ENCODE results near the gene VIM.
A peak's percentile ranks its signal among the peaks of the same experiment; 100 is the strongest.

VIM gene

DNA sequence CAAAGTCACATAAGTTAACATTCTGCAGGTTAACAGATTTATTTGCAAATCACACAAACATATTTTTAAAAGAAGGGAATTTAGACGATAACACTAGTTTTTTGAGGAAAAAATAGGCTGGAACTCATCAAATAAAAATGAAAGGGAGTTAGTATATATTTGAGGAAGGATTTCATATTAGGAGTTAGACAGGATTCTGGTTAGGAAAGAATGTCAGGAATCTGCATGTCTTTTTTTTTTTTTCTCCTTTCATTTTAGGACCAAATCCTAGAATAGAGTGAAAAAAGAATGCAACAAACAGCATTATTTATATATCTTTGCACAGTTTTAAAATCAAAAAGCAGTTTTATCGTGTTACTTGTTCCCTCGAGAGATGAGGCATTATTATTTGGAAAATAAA is 17.7 kb upstream of the VIM start:
- DNase-seq: no peak

DNA sequence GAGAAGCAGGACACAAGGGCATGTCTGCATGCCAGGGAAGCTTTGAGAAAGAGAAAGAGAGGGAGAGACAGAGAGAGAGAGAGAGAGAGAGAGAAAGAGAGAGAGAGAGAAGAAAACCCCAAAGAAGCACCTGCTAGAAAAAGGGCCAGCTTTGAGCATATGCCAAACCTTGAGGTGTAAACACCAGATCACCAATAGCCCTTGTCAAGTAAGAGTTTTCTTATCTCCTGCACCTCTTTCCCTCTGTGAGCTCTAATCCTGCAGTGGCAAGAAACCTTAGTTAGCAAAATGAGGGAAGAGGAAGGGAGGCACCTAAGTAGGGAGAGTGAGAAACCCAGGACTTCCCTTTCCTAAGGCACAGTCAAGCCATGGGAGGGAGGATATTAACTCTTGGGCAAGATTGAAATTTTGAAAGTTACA is 15.2 kb upstream of the VIM start:
- DNase-seq: no peak

DNA sequence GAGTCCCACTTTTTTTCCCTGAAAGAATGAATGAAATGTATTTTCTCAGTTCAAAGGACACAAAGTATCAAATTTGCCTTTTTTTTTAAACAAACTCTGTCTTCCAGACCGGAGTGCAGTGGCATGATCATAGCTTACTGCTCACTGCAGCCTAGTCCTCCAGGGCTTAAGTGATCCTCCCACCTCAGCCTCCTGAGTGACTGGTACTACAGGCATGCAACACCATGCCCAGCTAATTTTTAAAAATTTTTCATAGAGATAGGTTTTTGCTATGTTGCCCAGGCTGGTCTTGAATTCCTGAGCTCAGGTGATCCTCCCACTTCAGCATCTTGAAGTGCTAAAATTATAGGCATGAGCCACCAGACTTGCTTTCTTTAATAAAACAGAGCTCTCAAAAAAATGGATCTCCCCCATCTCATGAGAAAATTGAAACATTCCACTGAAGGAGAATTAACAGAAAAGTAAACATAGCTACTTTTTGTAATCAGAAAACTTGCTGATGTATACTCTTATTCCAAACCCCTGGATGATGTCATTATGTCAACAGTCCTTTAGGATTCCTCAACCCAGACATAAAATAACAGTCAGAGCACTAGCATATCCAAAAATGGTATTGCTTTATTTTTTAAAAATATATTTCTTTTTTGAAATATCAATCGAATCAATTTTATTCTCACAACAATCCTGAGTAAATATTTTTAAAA is 14.2 kb upstream of the VIM start:
- no peak for DNase-seq

DNA sequence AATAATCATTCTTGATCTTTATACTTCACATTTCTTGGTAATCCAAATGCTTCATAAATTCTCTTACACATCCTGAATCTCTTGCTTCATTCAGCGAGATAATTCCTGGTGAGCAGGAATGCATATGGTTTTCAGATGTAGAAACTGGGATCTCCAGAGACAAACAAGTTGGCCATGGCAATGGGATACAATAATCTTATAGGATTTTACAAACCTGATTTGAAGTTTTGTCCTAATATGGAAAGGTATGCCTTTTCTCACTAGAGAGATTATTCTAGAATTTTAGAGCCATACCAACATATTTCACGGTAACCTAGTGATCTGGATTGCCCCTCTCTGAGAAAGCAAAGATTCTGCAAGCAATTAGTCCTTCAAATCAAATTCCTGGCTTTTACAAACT is 13.5 kb upstream of the VIM start:
- DNase-seq: no peak

DNA sequence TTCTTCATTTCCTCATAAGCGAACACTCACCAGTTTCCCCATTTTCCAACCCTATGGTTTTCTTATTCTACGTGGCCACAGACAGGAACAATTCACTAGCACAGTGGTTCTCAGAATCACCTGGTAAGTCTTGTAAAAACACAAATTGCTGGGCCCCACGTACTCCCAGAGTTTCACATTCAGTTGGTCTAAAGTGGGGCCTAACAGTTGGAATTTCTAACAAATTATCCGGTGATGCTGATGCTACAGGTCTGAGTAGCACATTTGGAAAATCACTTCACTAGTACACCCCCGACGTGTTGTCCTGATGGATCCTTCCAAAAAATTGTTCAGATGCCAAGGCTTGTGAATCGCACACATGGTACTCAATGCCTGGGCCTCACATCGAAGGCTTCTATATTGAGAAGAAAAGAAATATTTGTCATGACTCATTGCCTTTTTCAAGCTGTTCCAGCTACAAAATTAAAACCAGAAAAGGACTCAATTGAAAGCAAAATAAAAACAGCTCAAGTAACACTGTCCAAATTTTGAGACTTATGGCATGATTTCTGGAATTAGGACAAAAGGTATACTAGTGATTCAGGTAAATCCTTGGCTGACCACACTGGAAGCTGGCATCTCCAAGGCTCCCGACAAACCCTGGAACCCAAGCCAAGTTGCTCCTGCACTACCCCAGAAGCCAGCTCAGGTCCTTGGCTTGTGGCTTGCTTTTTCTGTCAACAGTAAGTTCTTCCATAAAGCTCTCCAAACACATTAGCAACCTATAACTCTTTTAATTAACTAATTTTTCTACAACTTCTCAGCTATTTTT is 12.9 kb upstream of the VIM start:
- DNase-seq: no peak

DNA sequence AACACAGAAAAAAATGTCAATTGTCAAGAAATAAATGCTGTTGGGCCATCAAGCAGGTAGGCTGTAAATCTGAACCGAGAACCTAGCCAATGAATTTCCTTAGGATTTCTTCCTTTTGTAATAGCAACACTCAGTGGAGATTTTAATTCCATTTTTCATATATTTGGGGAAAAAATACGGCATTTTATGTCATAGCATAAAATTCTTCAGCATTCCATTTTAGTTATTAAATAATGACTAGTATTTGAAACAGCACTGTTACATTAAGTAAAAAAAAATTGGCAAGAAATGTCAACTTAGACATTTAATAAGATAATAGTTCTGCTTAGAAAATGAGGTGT is 12.3 kb upstream of the VIM start:
- DNase-seq: no peak

DNA sequence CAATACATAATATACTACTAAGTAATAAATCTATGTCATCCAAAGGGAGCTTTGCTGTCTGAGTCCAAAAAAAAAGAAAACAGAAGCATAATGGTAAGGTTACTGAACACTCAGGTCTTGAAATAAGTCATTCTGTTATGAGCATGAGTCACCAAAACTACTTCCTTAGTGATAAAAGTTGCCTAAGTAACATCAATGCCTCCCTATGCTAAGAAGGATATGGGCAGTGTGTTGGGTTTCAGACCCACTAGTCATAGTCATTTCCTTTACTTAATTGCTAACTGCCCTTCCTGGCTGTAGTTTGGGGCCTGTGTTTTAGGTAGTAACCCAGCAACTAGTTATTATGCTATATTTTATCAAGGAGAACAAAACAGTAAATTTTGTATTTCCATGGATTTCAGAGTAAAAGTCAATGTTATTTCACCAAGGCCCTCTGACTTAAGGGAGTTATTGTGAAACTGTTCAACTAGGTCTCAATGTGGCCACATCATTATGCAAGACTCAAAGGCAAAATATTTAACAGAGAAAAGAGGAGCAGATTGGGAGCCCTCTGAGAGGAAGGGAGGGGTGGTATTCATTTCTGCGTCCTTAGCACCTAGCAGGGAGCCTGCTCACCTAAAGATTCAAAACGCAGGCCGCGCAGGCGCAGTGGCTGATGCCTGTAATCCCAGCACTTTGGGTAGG is 11.7 kb upstream of the VIM start:
- DNase-seq: no peak

DNA sequence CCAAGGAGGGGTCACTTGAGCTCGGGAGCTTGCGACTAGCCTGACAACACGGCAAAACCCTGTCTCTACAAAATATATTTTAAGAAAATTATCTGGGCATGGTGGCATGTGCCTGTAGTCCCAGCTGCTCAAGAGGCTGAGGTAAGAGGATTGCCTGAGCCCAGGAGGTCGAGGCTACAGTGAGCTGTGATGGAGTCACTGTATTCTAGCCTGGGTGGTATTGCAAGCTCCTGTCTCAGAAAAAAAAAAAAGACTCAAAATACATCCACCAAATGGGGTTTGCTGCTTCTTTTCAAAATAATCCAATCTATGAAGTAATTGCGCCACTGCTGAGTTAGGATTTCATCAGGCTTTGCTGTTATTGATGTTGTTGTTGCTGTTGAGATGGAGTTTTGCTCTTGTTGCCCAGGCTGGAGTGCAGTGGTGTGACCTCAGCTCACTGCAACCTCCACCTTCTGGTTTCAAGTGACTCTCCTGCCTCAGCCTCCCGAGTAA is 11.1 kb upstream of the VIM start:
- no peak for DNase-seq

DNA sequence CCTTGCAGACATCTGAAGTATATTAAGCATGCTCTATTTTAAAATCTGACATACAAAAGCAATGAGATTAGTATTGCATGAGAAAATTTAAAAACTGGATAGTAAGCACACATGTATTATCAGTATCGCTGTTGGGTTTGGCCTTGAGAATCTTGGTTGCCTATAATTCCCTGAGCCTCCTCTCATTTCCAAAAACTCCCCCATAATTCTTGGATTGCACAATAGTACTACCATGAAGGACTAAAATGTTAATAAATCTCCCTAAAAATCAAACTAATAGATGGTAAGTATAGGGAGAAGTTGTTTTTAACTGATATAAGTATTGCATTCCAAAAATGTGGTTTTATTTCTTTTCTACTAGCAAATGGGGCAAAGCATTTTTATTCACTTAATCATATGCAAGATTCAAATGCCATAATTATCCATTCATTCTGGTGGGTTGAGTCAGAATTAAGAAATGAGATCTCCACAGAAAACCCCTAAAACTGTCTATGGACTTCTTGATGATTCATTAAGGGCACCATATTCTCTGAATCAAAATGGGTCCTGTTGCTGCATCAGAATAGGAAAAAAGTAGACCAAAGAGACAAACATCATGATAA is 10.3 kb upstream of the VIM start:
- DNase-seq: no peak

DNA sequence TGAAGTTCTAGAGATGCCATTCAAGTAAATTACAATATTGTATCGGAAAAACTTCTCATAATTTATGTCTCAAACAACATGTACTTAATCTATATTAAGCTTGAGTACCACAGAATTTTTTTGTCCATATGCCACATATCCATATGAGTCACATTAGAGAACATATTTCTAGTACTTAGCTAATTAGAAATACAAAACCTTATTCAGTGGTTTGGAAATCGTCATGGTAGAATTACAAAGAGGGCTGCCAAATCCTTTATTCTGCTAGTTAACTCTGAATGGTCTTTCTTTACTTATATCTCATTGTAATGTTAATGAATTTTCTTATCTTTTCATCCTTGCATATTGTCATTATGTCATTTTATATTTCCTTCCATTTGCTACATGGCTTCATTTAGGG is 9.0 kb upstream of the VIM start:
- DNase-seq: peak in 1 of 2 experiments; percentile 1

DNA sequence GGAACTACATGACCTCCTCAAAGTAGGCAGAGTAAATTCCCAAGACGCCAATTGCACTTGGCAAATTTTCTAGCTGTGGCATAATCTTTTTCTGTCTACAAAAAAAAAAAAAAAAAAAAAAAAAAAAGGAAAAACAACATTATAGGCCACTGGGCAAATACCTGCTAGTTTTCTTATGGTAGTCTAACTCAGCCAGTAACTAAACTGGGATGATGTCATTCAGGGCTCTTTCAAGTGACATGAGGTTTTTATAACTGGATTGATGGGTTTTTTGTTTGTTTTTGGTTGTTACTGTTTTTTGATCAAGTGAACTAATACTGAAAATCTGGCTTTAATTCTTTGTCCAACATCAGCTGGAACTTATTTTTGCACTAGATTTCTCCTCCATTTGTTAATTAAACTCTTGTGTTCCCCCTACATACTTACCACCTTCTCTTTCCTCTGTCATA is 7.4 kb upstream of the VIM start:
- DNase-seq: no peak

DNA sequence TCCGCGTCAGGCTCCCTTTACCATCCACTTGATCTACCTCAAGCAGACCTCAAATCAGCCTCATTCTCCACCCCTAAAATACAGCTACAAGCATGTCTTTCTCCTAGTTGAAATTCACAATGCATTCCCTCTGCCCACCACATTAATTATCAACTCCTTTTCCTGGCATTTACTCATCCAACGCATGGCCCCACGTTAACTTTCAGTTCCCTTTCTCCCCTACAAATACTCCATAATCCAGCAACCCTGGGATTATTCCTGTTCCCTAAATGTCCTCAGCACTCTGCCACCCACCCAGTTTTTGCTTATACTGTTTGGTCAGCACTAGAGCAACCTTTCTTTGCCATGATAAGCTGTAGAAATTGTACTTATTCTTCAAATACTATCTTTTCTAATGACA is 5.7 kb upstream of the VIM start:
- no peak for DNase-seq

DNA sequence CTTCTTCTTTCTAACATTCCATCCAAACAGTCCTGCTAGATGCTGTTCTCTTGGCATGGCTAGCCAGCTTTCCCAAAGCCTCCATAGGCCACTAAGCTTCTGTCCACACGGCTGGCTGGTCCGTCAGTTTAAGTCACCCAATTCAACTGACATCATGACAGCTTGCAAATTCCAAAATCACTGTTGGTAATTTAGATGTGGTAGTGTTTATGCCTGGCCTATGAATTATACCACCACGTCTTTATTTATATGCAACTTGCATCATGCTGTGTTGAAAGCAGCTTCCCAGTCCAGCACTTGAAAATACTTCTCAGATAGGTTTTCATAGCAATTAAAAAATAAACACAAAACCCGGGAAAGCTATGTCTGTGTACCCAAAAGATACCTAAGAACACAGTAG is 2.2 kb upstream of the VIM start:
- no peak for DNase-seq

DNA sequence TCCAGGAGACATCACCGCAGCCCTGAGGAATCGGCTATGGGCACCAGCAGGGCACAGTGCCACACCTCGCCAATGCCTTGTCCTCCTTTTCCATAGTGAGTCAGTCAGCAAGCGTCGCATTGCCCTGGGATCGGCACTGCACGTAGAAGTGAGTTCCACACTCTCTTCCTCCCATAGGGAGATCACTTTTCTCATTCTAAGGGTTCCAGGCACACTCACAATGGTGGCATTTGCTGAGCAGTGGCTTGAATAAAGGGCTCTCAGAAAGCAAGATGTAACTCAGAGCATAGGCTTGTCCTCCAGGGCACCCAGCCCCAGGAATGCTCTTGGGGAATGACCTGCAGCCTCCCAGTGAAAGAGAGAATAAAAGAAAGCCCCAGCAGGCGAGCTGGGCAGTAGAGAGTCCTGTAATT is 1.1 kb upstream of the VIM start:
- no peak for DNase-seq

DNA sequence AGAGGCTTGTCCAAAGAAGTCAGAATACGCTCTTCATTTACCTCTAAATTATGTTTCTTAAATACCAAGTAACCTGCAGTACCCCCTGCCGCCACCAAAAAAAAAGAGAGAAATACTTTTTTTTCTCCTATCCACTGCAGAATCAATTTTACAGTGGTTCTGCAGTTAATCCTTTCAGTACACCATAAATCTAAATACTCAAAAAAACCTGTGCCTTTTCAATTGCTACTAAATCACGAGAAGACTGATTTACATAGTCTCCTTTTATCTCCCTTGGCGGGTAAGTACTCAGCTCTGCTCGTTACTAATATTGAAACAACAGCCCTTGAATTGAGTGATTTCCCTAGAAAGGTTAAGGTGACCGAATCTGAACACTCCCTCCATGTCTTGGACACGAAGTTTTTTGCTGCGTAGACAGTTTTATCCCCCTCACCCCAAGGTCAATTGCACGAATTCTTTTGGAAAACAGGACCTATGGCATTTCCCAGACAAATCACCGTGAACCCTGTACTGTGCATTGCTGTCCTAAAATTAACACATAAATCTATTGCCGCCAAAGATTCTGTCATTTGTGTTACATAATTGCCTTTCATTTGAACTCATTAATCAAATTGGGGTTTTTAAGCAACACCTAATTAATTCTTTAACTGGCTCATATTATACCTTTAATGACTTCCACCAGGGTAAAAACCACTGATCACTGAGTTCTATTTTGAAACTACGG is 512 bp upstream of the VIM start:
- no peak for DNase-seq

DNA sequence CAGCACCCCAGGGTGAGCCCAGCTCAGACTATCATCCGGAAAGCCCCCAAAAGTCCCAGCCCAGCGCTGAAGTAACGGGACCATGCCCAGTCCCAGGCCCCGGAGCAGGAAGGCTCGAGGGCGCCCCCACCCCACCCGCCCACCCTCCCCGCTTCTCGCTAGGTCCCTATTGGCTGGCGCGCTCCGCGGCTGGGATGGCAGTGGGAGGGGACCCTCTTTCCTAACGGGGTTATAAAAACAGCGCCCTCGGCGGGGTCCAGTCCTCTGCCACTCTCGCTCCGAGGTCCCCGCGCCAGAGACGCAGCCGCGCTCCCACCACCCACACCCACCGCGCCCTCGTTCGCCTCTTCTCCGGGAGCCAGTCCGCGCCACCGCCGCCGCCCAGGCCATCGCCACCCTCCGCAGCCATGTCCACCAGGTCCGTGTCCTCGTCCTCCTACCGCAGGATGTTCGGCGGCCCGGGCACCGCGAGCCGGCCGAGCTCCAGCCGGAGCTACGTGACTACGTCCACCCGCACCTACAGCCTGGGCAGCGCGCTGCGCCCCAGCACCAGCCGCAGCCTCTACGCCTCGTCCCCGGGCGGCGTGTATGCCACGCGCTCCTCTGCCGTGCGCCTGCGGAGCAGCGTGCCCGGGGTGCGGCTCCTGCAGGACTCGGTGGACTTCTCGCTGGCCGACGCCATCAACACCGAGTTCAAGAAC is 1.1 kb downstream of the VIM start:
- DNase-seq: peak in 1 of 2 experiments; percentile 36

DNA sequence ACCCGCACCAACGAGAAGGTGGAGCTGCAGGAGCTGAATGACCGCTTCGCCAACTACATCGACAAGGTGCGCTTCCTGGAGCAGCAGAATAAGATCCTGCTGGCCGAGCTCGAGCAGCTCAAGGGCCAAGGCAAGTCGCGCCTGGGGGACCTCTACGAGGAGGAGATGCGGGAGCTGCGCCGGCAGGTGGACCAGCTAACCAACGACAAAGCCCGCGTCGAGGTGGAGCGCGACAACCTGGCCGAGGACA is 1.6 kb downstream of the VIM start:
- DNase-seq: no peak

DNA sequence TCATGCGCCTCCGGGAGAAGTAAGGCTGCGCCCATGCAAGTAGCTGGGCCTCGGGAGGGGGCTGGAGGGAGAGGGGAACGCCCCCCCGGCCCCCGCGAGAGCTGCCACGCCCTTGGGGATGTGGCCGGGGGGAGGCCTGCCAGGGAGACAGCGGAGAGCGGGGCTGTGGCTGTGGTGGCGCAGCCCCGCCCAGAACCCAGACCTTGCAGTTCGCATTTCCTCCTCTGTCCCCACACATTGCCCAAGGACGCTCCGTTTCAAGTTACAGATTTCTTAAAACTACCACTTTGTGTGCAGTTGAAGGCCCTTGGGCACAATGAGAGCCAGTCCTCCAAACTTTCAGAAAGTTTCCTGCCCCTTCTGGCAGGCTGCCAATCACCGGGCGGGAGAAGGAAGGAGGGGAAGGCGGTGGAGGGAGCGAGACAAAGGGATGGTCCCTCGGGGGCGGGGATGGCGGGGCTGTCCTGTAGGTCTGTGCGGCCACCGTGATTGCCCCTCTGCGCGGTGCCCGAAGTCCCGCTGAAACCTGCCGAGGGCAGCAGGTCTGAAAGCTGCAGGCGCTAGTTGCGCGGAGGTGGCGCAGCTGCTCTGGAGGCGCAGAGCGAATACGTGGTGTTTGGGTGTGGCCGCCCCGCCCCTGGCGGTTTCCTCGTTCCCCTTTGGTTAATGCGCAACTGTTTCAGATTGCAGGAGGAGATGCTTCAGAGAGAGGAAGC is 2.1 kb downstream of the VIM start:
- peak in 1 of 2 experiments; percentile 50 for DNase-seq

DNA sequence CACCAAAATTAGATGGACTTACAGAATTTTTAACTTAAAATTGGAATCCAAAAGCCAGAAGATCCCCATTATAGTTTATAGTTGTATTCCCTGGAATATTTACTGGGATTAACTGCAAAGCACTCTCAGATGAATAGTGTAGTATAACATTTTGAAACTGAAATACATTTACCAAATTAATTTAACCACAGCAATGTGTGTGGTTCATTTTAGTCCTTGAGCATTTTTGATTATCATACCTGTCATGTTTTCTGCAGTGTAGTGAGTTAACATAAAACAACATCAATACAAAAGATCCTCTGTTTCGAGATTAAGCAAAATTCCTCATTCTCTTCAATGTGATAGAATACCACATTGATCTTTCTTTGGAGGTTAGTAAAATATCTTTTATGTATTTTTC is 3.7 kb downstream of the VIM start:
- no peak for DNase-seq

DNA sequence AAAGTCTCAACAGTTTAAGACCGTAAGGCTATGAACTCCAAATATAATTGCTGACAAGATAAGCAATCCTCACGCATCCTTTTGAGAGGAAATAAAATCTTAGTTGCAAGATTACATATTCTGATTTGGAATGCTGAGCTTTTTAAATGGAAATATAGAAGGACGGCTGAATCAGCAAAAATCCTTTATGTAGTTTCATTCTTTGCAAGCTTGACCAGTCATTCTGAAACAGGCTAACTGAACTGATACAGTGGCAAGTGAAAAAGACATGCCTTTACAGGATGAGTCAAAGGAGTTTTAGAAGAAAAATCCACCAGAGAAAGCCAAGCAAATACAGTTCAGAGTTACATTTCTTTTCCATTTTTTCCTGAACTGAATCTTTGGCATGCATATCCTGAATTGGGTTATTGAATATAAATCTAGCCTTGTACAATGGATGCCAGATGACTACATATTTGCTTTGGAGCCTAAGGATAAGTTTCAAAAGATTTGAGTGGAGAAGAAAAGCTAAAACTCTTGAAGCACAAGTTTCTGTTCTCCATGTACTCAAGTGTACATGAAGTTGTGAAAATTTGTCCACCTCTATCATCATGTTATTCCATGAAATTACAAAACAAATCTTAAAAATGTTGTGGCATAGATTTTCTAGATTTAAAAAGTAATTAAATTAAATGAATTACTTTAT is 4.4 kb downstream of the VIM start:
- no peak for DNase-seq

Data from NCI-H524 (cell line).